ENCODE data around the gene TFAP2D. TPM values are rescaled to one million over a fixed set of nuclear protein-coding genes. Genes with fewer than 3 reads are reported as not detected.

Gene TFAP2D
- total RNA-seq, 4 donors from 2014 or later = not detected

GRCh38 chr6:50713977-50714486 is 706 bp downstream of the TFAP2D start:
- Histone ChIP-seq H3K36me3 (no peaks in the 10 kb centered on the region), H3K9me3 (no peaks in the 10 kb centered on the region), H3K4me3 (no peak overlapping the region), H3K4me1 (no peaks in the 10 kb centered on the region), H3K27ac (no peak overlapping the region), H3K27me3 (peaks cover 0 to 3% of the 10 kb centered on the region in 2 donors)
- TF ChIP-seq POLR2A (IDR thresholded peaks at IDR 0.05) (no peak), CTCF (IDR thresholded peaks at IDR 0.05) (no peak)
- no peak for DNase-seq

- no peak overlapping the region for H3K27ac ChIP-seq
- H3K4me1 ChIP-seq = no peaks in the 10 kb centered on the region
- DNase-seq = no peak
- H3K4me3 ChIP-seq = no peak overlapping the region
- H3K36me3 ChIP-seq = no peaks in the 10 kb centered on the region
- no peaks in the 10 kb centered on the region for H3K9me3 ChIP-seq
- TF ChIP-seq CTCF (IDR thresholded peaks at IDR 0.05) (no peak), POLR2A (IDR thresholded peaks at IDR 0.05) (no peak)
- peaks cover 0 to 3% of the 10 kb centered on the region in 2 donors for H3K27me3 ChIP-seq
These were observed 1.4 kb downstream of the TFAP2D start for GRCh38 chr6:50714487-50715379.

GRCh38 chr6:50716899-50717509 is 3.7 kb downstream of the TFAP2D start:
- Histone ChIP-seq H3K4me1 (no peaks in the 10 kb centered on the region), H3K36me3 (no peaks in the 10 kb centered on the region), H3K27me3 (peaks cover 0 to 3% of the 10 kb centered on the region in 2 donors), H3K9me3 (no peaks in the 10 kb centered on the region), H3K4me3 (no peak overlapping the region), H3K27ac (no peak overlapping the region)
- no peak for DNase-seq
- TF ChIP-seq POLR2A (IDR thresholded peaks at IDR 0.05) = no peak
- TF ChIP-seq CTCF (IDR thresholded peaks at IDR 0.05) = no peak

- Histone ChIP-seq H3K9me3 (no peaks in the 10 kb centered on the region), H3K36me3 (no peaks in the 10 kb centered on the region), H3K27ac (no peak overlapping the region), H3K4me3 (no peak overlapping the region), H3K27me3 (peaks cover 0 to 3% of the 10 kb centered on the region in 2 donors), H3K4me1 (no peaks in the 10 kb centered on the region)
- TF ChIP-seq POLR2A (IDR thresholded peaks at IDR 0.05) = no peak
- no peak for TF ChIP-seq CTCF (IDR thresholded peaks at IDR 0.05)
- DNase-seq = no peak
These were observed 4.6 kb downstream of the TFAP2D start for GRCh38 chr6:50717734-50718457.

GRCh38 chr6:50718566-50718965 is 5.2 kb downstream of the TFAP2D start:
- peaks cover 0 to 3% of the 10 kb centered on the region in 2 donors for H3K27me3 ChIP-seq
- DNase-seq = no peak

More at GRCh38 chr6:50718566-50718965, 5.2 kb downstream of the TFAP2D start:
- TF ChIP-seq POLR2A (IDR thresholded peaks at IDR 0.05) (no peak), CTCF (IDR thresholded peaks at IDR 0.05) (no peak)
- Histone ChIP-seq H3K4me3 (no peak overlapping the region), H3K4me1 (no peaks in the 10 kb centered on the region), H3K27ac (no peak overlapping the region), H3K36me3 (no peaks in the 10 kb centered on the region), H3K9me3 (no peaks in the 10 kb centered on the region)

Data from Peyer's patch (tissue), 4 donors.